Ishikawa (cell line): ENCODE measurements around the gene ARF6.

Experiments used
- CEBPB ChIP-seq: IDR thresholded peaks from 2 replicates; pipeline ENCODE4 v1.6.1; 2012
- CREB1 ChIP-seq: IDR thresholded peaks from 2 replicates; pipeline ENCODE4 v1.6.1; 2012; ENCODE audit warnings: low read depth
- EGR1 ChIP-seq: IDR thresholded peaks from 2 replicates; pipeline ENCODE4 v1.6.1; 2012
- EP300 ChIP-seq: IDR thresholded peaks from 2 replicates; pipeline ENCODE4 v1.6.1; 2012; ENCODE audit warnings: borderline replicate concordance
- FOXM1 ChIP-seq: IDR thresholded peaks from 2 replicates; pipeline ENCODE4 v1.6.1; 2012; ENCODE audit warnings: low read depth, borderline replicate concordance
- NFIC ChIP-seq: IDR thresholded peaks from 2 replicates; pipeline ENCODE4 v1.6.1; 2012
- RAD21 ChIP-seq: IDR thresholded peaks from 2 replicates; pipeline ENCODE4 v1.6.1; 2012; ENCODE audit warnings: low read depth
- TAF1 ChIP-seq: IDR thresholded peaks from 2 replicates; pipeline ENCODE4 v1.6.1; 2012; ENCODE audit warnings: low read depth, mild to moderate bottlenecking
- TCF12 ChIP-seq: IDR thresholded peaks from 2 replicates; pipeline ENCODE4 v1.6.1; 2012; ENCODE audit warnings: low read depth
- TEAD4 ChIP-seq: IDR thresholded peaks from 2 replicates; pipeline ENCODE4 v1.6.1; 2012
- YY1 ChIP-seq: IDR thresholded peaks from 2 replicates; pipeline ENCODE4 v1.6.1; 2012; ENCODE audit warnings: low read depth
- ZBTB7A ChIP-seq: IDR thresholded peaks from 2 replicates; pipeline ENCODE4 v1.6.1; 2012; ENCODE audit warnings: low read depth
- TF ChIP-seq, protein P1 (sequence below): IDR thresholded peaks from 2 replicates; pipeline ENCODE4 v1.6.1; 2012; ENCODE audit warnings: low read depth, mild to moderate bottlenecking
- TF ChIP-seq, protein P2 (sequence below): IDR thresholded peaks from 2 replicates; pipeline ENCODE4 v1.6.1; 2012
- TF ChIP-seq, protein P3 (sequence below): IDR thresholded peaks from 2 replicates; pipeline ENCODE4 v1.6.1; 2012

The ARF6 gene

DNA sequence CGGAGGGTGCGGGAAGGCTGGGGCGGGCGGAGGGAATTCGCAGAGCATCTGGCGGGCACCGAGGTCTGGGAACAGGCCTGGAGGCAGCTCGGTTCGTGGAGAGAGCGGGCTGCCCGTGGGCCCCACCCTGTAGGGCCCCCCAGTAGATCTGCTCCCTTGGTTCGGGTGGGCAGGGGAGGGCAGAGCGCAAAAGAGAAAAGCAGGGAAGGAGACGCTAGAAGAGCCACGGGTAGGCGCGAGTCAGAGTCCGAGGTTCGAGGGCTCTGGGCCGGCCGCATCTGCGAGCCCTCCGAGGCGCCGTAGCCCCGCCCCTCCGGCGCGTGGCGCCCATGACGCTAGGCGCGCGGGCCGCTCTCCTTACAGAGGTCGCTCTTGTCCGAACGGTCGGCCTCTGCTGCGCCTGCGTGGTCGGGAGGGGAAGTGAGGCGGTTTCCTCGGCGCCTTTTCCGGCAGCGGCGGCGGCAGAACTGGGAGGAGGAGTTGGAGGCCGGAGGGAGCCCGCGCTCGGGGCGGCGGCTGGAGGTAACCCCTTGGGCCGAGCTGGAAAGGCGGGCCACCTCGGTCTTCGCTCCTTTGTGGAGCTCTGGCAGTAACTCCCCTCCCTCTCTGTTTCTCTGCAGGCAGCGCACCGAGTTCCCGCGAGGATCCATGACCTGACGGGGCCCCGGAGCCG lies at the start of gene ARF6:
ARF6 (plus strand) TSS at position 447 of the 673 bp plus-strand sequence. CDS start 655 bp downstream, outside the sequence.
- no peak for TF ChIP-seq CEBPB
- no peak for TF ChIP-seq EGR1
- 0 out of 2 replicates have a peak, but pooled peaks have one; percentile 7 for TF ChIP-seq FOXM1
- no peak for TF ChIP-seq TEAD4
- TF ChIP-seq TAF1, result peak; percentile 92
- no peak for TF ChIP-seq NFIC
- TF ChIP-seq, protein P1, sequence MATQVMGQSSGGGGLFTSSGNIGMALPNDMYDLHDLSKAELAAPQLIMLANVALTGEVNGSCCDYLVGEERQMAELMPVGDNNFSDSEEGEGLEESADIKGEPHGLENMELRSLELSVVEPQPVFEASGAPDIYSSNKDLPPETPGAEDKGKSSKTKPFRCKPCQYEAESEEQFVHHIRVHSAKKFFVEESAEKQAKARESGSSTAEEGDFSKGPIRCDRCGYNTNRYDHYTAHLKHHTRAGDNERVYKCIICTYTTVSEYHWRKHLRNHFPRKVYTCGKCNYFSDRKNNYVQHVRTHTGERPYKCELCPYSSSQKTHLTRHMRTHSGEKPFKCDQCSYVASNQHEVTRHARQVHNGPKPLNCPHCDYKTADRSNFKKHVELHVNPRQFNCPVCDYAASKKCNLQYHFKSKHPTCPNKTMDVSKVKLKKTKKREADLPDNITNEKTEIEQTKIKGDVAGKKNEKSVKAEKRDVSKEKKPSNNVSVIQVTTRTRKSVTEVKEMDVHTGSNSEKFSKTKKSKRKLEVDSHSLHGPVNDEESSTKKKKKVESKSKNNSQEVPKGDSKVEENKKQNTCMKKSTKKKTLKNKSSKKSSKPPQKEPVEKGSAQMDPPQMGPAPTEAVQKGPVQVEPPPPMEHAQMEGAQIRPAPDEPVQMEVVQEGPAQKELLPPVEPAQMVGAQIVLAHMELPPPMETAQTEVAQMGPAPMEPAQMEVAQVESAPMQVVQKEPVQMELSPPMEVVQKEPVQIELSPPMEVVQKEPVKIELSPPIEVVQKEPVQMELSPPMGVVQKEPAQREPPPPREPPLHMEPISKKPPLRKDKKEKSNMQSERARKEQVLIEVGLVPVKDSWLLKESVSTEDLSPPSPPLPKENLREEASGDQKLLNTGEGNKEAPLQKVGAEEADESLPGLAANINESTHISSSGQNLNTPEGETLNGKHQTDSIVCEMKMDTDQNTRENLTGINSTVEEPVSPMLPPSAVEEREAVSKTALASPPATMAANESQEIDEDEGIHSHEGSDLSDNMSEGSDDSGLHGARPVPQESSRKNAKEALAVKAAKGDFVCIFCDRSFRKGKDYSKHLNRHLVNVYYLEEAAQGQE, result 0 out of 2 replicates have a peak, but pooled peaks have one; percentile 6
- TF ChIP-seq EP300, result 0 out of 2 replicates have a peak, but pooled peaks have one; percentile 1
- TF ChIP-seq RAD21, result peak; percentile 13; the same call in 1 of the 2 replicates
- TF ChIP-seq CREB1, result peak; percentile 50
- TF ChIP-seq, protein P2, sequence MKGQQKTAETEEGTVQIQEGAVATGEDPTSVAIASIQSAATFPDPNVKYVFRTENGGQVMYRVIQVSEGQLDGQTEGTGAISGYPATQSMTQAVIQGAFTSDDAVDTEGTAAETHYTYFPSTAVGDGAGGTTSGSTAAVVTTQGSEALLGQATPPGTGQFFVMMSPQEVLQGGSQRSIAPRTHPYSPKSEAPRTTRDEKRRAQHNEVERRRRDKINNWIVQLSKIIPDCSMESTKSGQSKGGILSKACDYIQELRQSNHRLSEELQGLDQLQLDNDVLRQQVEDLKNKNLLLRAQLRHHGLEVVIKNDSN, result peak; percentile 36; the same call in 1 of the 2 replicates
- TF ChIP-seq, protein P3, sequence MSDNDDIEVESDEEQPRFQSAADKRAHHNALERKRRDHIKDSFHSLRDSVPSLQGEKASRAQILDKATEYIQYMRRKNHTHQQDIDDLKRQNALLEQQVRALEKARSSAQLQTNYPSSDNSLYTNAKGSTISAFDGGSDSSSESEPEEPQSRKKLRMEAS, result peak; percentile 70
- peak; percentile 78 for TF ChIP-seq YY1
- no peak; the same call in 1 of the 2 replicates for TF ChIP-seq TCF12
- no peak for TF ChIP-seq ZBTB7A

DNA sequence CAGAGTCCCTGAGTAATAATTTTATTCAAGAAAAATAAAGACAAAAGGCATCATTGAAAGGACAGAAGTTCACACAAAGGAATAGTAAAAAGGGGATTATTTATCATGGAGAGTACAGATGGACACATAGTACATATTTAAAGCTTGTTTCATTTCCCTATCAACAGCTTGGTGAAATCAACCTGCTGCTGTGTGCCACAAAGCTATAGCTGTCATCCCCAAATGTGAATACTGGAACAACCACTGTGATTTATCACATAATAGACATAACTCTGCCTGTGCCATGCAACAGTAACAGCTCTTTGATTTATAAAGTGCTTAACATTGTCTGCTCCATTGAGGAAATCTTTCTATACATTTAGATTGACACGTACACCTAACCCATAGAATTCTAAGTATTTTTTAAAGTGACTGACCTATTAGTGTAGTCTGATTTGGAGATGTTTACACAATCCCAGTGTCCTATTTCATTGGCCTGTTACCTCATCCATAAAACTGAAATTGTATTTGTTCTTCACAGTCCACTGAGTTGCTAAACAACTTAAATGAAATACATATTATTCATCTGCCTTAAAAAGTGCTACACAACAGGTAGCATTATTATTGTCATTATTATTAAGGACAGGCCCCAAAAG lies 43.6 kb upstream of the ARF6 start:
- TF ChIP-seq, protein P1, result no peak
- TF ChIP-seq, protein P2, result no peak
- TF ChIP-seq ZBTB7A, result no peak
- TF ChIP-seq CREB1, result no peak
- TF ChIP-seq TEAD4, result no peak

DNA sequence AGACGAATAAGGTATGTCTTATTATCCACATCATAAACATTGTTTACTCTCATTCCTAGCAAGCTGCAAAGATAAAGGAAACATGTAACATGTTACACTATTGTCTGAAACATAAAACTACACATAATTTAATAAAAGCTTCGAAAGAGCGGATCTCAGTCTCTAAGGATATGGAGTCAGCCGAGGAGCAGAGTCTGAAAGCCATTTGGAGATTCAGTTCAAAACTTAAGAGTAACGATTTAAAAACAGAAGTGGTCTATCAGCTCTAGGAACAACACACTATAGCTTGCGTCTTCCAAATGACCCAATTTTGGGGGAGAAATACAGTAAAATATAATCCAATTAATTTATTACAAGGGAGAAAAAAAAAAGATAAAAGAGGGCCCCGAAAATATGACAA lies 41.1 kb upstream of the ARF6 start:
- TF ChIP-seq NFIC, result no peak
- no peak for TF ChIP-seq TCF12
- TF ChIP-seq, protein P3, result no peak
- no peak for TF ChIP-seq TEAD4
- no peak for TF ChIP-seq ZBTB7A
- TF ChIP-seq FOXM1, result no peak
- no peak for TF ChIP-seq CREB1
- no peak for TF ChIP-seq CEBPB

DNA sequence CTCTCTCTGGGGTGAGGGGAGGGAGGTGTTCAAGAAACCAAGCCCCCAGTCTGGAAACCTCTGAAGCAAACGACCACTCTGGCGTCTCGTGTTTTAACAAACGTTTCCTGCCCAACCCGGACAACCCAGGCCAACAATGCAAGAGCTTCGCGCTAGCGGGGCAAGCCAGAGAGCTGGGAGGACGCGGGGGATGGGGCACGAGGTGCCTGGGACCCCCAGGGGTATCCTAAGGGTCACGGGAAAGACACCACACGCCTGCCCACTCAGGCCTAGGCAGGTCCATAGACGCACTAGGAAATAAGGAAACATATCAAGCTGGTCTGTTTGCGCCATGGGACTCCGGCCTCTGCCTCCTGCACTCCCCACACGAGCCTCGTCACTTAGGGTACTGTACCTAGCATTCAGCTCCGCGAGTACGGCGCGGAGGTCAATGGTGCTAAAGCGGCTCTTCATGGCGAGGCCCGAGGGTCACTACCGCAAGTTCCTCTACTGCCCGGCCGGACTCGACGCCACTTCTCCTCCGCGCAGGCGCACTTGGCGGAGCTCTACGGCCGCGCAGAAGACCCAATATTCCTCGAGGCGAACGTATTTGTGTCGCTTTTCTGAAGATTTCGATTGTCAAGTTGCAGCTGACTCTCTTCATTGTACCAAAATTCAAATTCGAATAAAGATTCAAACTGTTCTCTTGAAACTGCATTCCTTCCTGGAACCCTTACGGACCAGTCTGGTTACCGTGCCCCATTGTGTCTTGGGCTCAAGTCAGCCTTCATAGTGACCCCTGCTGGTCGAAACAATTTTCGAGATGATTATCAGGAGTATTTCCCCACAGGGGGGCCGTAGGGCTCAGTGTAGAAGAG lies 40.4 kb upstream of the ARF6 start, which contains the start of gene NEMF:
NEMF (minus strand) TSS at position 488 of the 857 bp plus-strand sequence; CDS start at position 453, 35 bp downstream.
- TF ChIP-seq, protein P1, result no peak
- TF ChIP-seq TEAD4 (0 out of 2 replicates have a peak, but pooled peaks have one; percentile 16), EGR1 (no peak), NFIC (no peak), ZBTB7A (peak; percentile 88), YY1 (peak; percentile 71; the same call in 1 of the 2 replicates), TAF1 (peak; percentile 79), EP300 (0 out of 2 replicates have a peak, but pooled peaks have one; percentile 15), CEBPB (no peak), RAD21 (no peak; the same call in 1 of the 2 replicates), TCF12 (peak; percentile 33; the same call in 1 of the 2 replicates), CREB1 (0 out of 2 replicates have a peak, but pooled peaks have one; percentile 12), FOXM1 (0 out of 2 replicates have a peak, but pooled peaks have one; percentile 22)
- TF ChIP-seq, protein P3, result peak; percentile 92
- TF ChIP-seq, protein P2, result no peak
